ENCODE measurements around the gene ZHX3.

DNA sequence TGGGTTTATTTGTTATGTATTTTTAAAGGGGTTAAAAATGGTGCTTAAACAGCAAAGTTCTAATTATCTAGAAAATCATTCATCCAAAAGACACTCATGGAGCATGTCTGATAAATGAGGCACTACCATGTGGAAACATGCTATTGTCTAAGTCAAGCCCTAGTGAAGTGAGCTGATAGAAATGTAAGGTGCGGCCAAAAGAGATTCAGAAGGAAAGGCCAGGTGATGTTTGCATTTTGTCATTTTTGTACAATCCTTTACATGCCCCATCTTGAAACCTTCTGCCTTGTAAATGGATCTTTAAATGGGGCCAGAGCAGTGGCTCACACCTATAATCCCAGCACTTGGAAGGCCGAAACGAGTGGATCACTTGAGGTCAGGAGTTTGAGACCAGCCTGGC lies 102.9 kb downstream of the ZHX3 start:
- TF ChIP-seq CTCF (IDR thresholded peaks at IDR 0.05) = no peak
- no peak for TF ChIP-seq ZBTB21 (CRISPR knock-in tag; IDR thresholded peaks at IDR 0.05; ENCODE audit: borderline replicate concordance)
- no peak for TF ChIP-seq ZBTB43 (CRISPR knock-in tag; IDR thresholded peaks at IDR 0.05)
- no peak for TF ChIP-seq NFYB (CRISPR knock-in tag; conservative IDR thresholded peaks at IDR 0.05; ENCODE audit: low read depth)
- no peak for TF ChIP-seq CREB1 (CRISPR knock-in tag; IDR thresholded peaks at IDR 0.05)
- no peak for TF ChIP-seq JUN (CRISPR knock-in tag; IDR thresholded peaks at IDR 0.05)
- no peak for TF ChIP-seq ZNF671 (CRISPR knock-in tag; IDR thresholded peaks at IDR 0.05)
- TF ChIP-seq FOXP4 (CRISPR knock-in tag; IDR thresholded peaks at IDR 0.05) = no peak
- no peak for TF ChIP-seq JAZF1 (CRISPR knock-in tag; IDR thresholded peaks at IDR 0.05)
- TF ChIP-seq, protein P1, sequence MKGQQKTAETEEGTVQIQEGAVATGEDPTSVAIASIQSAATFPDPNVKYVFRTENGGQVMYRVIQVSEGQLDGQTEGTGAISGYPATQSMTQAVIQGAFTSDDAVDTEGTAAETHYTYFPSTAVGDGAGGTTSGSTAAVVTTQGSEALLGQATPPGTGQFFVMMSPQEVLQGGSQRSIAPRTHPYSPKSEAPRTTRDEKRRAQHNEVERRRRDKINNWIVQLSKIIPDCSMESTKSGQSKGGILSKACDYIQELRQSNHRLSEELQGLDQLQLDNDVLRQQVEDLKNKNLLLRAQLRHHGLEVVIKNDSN (CRISPR knock-in tag; IDR thresholded peaks at IDR 0.05) = no peak
- no peak for TF ChIP-seq FOXJ3 (CRISPR knock-in tag; IDR thresholded peaks at IDR 0.05; ENCODE audit: borderline replicate concordance)
- no peak for TF ChIP-seq E2F4 (CRISPR knock-in tag; IDR thresholded peaks at IDR 0.05; ENCODE audit: borderline replicate concordance, low read depth)
- no peak for TF ChIP-seq ZNF317 (CRISPR knock-in tag; IDR thresholded peaks at IDR 0.05; ENCODE audit: borderline replicate concordance, low read depth)
- TF ChIP-seq, protein P2, sequence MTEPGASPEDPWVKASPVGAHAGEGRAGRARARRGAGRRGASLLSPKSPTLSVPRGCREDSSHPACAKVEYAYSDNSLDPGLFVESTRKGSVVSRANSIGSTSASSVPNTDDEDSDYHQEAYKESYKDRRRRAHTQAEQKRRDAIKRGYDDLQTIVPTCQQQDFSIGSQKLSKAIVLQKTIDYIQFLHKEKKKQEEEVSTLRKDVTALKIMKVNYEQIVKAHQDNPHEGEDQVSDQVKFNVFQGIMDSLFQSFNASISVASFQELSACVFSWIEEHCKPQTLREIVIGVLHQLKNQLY (CRISPR knock-in tag; IDR thresholded peaks at IDR 0.05) = no peak

All from WTC11 (cell line).